Measurements from ENCODE around the gene MAP3K20.

GRCh38 chr2:173026479-173026878, 49.2 kb upstream of the MAP3K20 start:
- no peak for TF ChIP-seq POLR2AphosphoS5 (IDR thresholded peaks at IDR 0.05; ENCODE audit: insufficient read depth, low read depth, low read length)
- TF ChIP-seq, protein P1, sequence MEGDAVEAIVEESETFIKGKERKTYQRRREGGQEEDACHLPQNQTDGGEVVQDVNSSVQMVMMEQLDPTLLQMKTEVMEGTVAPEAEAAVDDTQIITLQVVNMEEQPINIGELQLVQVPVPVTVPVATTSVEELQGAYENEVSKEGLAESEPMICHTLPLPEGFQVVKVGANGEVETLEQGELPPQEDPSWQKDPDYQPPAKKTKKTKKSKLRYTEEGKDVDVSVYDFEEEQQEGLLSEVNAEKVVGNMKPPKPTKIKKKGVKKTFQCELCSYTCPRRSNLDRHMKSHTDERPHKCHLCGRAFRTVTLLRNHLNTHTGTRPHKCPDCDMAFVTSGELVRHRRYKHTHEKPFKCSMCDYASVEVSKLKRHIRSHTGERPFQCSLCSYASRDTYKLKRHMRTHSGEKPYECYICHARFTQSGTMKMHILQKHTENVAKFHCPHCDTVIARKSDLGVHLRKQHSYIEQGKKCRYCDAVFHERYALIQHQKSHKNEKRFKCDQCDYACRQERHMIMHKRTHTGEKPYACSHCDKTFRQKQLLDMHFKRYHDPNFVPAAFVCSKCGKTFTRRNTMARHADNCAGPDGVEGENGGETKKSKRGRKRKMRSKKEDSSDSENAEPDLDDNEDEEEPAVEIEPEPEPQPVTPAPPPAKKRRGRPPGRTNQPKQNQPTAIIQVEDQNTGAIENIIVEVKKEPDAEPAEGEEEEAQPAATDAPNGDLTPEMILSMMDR (IDR thresholded peaks at IDR 0.05; ENCODE audit: extremely low read depth in 1 of 2, insufficient read depth in 1 of 2, low read depth in 1 of 2, low read length in 2 of 2): no peak
- no peak for TF ChIP-seq POLR2A (IDR thresholded peaks at IDR 0.05; ENCODE audit: low read depth, low read length)
- TF ChIP-seq MAX (IDR thresholded peaks at IDR 0.05; ENCODE audit: insufficient read depth, insufficient read length): no peak
- no peak for TF ChIP-seq MYC (IDR thresholded peaks at IDR 0.05; ENCODE audit: low read depth, low read length)
